Central memory CD8-positive, alpha-beta T cell (primary cell): ENCODE results near the gene TP53I11.

Experiments
- ATAC-seq: fragments of 150-1000 bp; cut with Tn5 transposase; replicated peaks from 2 replicates; pipeline ENCODE4 v1.10.0; 2022; ENCODE audit warnings: mild to moderate bottlenecking, moderate FRiP score, moderate number of reproducible peaks; ENCODE audit not compliant: poor library complexity, severe bottlenecking; ENCODE audit errors: extremely low read depth
- DNase-seq, 2 donors: peaks; one replicate each; pipeline ENCODE4 v3.0.0; 2021; ENCODE audit warnings: low spot score in 2 of 2
- H3K27ac Mint-ChIP-seq: one replicate; pipeline ENCODE4 v1.8.0; 2022; ENCODE audit warnings: low read depth, mild to moderate bottlenecking, moderate library complexity, mixed read lengths
- H3K27me3 Mint-ChIP-seq: one replicate; pipeline ENCODE4 v1.8.0; 2022; ENCODE audit warnings: mixed read lengths
- H3K36me3 Mint-ChIP-seq: one replicate; pipeline ENCODE4 v1.8.0; 2022; ENCODE audit warnings: mild to moderate bottlenecking, moderate library complexity, mixed read lengths; ENCODE audit not compliant: insufficient read depth
- H3K4me1 Mint-ChIP-seq: one replicate; pipeline ENCODE4 v1.8.0; 2022; ENCODE audit warnings: mixed read lengths
- H3K4me3 Mint-ChIP-seq: one replicate; pipeline ENCODE4 v1.8.0; 2022; ENCODE audit warnings: mild to moderate bottlenecking, moderate library complexity, mixed read lengths
- H3K9me3 Mint-ChIP-seq: one replicate; pipeline ENCODE4 v1.8.0; 2022; ENCODE audit warnings: mixed read lengths

The TP53I11 gene

GRCh38 chr11:44960200-44960845 is 9.6 kb upstream of the TP53I11 start:
- H3K27ac Mint-ChIP-seq, result no peak overlapping the region

GRCh38 chr11:44959064-44959463 is 8.4 kb upstream of the TP53I11 start:
- ATAC-seq, result no peak
- H3K4me1 Mint-ChIP-seq, result peaks cover 6% of the 10 kb centered on the region
- H3K27ac Mint-ChIP-seq, result no peak overlapping the region
- H3K27me3 Mint-ChIP-seq, result no peaks in the 10 kb centered on the region
- DNase-seq, result no peak
- H3K4me3 Mint-ChIP-seq, result no peak overlapping the region
- H3K9me3 Mint-ChIP-seq, result no peaks in the 10 kb centered on the region
- H3K36me3 Mint-ChIP-seq, result no peaks in the 10 kb centered on the region

More at GRCh38 chr11:44960200-44960845, 9.6 kb upstream of the TP53I11 start:
- ATAC-seq (no peak), DNase-seq (no peak)
- no peaks in the 10 kb centered on the region for H3K9me3 Mint-ChIP-seq
- H3K27me3 Mint-ChIP-seq, result no peaks in the 10 kb centered on the region
- H3K4me3 Mint-ChIP-seq, result no peak overlapping the region
- H3K36me3 Mint-ChIP-seq, result no peaks in the 10 kb centered on the region
- H3K4me1 Mint-ChIP-seq, result peaks cover 9% of the 10 kb centered on the region

GRCh38 chr11:44957776-44958564 is 7.3 kb upstream of the TP53I11 start:
- DNase-seq, result no peak
- Mint-ChIP-seq H3K27ac (no peak overlapping the region), H3K9me3 (no peaks in the 10 kb centered on the region), H3K36me3 (no peaks in the 10 kb centered on the region), H3K4me3 (no peak overlapping the region), H3K27me3 (no peaks in the 10 kb centered on the region), H3K4me1 (peaks cover 5% of the 10 kb centered on the region)
- no peak for ATAC-seq

- no peaks in the 10 kb centered on the region for H3K36me3 Mint-ChIP-seq
- peaks cover 5% of the 10 kb centered on the region for H3K4me1 Mint-ChIP-seq
- DNase-seq (no peak), ATAC-seq (no peak)
- H3K9me3 Mint-ChIP-seq, result no peaks in the 10 kb centered on the region
- no peak overlapping the region for H3K4me3 Mint-ChIP-seq
- no peak overlapping the region for H3K27ac Mint-ChIP-seq
- H3K27me3 Mint-ChIP-seq, result no peaks in the 10 kb centered on the region
Measured at GRCh38 chr11:44957040-44957515, 6.4 kb upstream of the TP53I11 start.

- H3K9me3 Mint-ChIP-seq, result no peaks in the 10 kb centered on the region
- peaks cover 2% of the 10 kb centered on the region for H3K36me3 Mint-ChIP-seq
- DNase-seq, result no peak
- no peak for ATAC-seq
- peaks cover 10% of the 10 kb centered on the region for H3K4me1 Mint-ChIP-seq
- H3K4me3 Mint-ChIP-seq, result no peak overlapping the region
- no peaks in the 10 kb centered on the region for H3K27me3 Mint-ChIP-seq
- H3K27ac Mint-ChIP-seq, result no peak overlapping the region
Measured at GRCh38 chr11:44955015-44955738, 4.5 kb upstream of the TP53I11 start.

- Mint-ChIP-seq H3K4me3 (no peak overlapping the region), H3K4me1 (peaks cover 11% of the 10 kb centered on the region), H3K27me3 (no peaks in the 10 kb centered on the region), H3K9me3 (no peaks in the 10 kb centered on the region), H3K27ac (no peak overlapping the region), H3K36me3 (peaks cover 3% of the 10 kb centered on the region)
- DNase-seq (no peak), ATAC-seq (no peak)
Measured at GRCh38 chr11:44954051-44954906, 3.6 kb upstream of the TP53I11 start.

GRCh38 chr11:44952500-44953260 is 2.0 kb upstream of the TP53I11 start:
- Mint-ChIP-seq H3K4me3 (no peak overlapping the region), H3K4me1 (peaks cover 19% of the 10 kb centered on the region), H3K27me3 (no peaks in the 10 kb centered on the region), H3K9me3 (no peaks in the 10 kb centered on the region), H3K27ac (no peak overlapping the region), H3K36me3 (peaks cover 3% of the 10 kb centered on the region)
- no peak for ATAC-seq
- DNase-seq, result no peak

- Mint-ChIP-seq H3K9me3 (no peaks in the 10 kb centered on the region), H3K27ac (no peak overlapping the region), H3K4me1 (peaks cover 22% of the 10 kb centered on the region), H3K36me3 (peaks cover 3% of the 10 kb centered on the region), H3K4me3 (peak overlapping the region; percentile 67), H3K27me3 (no peaks in the 10 kb centered on the region)
- no peak for ATAC-seq
- no peak for DNase-seq
Measured at GRCh38 chr11:44952082-44952481, 1.4 kb upstream of the TP53I11 start.

GRCh38 chr11:44950031-44950624 is 555 bp downstream of the TP53I11 start:
- Mint-ChIP-seq H3K9me3 (no peaks in the 10 kb centered on the region), H3K36me3 (peaks cover 5% of the 10 kb centered on the region), H3K4me1 (peaks cover 27% of the 10 kb centered on the region), H3K27ac (peak overlapping the region; percentile 83), H3K4me3 (peak overlapping the region; percentile 88), H3K27me3 (no peaks in the 10 kb centered on the region)
- DNase-seq (no peak), ATAC-seq (peak; percentile 33)

GRCh38 chr11:44949160-44950030 is 1.3 kb downstream of the TP53I11 start:
- H3K9me3 Mint-ChIP-seq, result no peaks in the 10 kb centered on the region

More at GRCh38 chr11:44949160-44950030, 1.3 kb downstream of the TP53I11 start:
- ATAC-seq (peak; percentile 30), DNase-seq (no peak)
- Mint-ChIP-seq H3K27me3 (no peaks in the 10 kb centered on the region), H3K4me3 (peak overlapping the region; percentile 88), H3K36me3 (peaks cover 5% of the 10 kb centered on the region), H3K27ac (peak overlapping the region; percentile 83), H3K4me1 (peaks cover 34% of the 10 kb centered on the region)
